Activated T-helper 17 cell treated with anti-CD3 and anti-CD28 coated beads, Interleukin-2, amount 50 U/mL, for 72 hours (primary cell): ENCODE measurements around the gene ATP6V0E2. TPM values are rescaled to one million over a fixed set of nuclear protein-coding genes. Genes with fewer than 3 reads are reported as not detected.

Source experiments
- ATAC-seq: fragments of 150-1000 bp; cut with Tn5 transposase; replicated peaks from 2 replicates; pipeline ENCODE4 v1.10.0; 2021; ENCODE audit warnings: mild to moderate bottlenecking, moderate library complexity
- H3K27ac Mint-ChIP-seq: one replicate; pipeline ENCODE4 v1.8.0; 2022; ENCODE audit warnings: mixed read lengths
- H3K27me3 Mint-ChIP-seq: one replicate; pipeline ENCODE4 v1.8.0; 2022; ENCODE audit warnings: mixed read lengths
- H3K36me3 Mint-ChIP-seq: one replicate; pipeline ENCODE4 v1.8.0; 2022; ENCODE audit warnings: low read depth, mild to moderate bottlenecking, mixed read lengths
- H3K4me1 Mint-ChIP-seq: one replicate; pipeline ENCODE4 v1.8.0; 2022; ENCODE audit warnings: mixed read lengths
- H3K4me3 Mint-ChIP-seq: one replicate; pipeline ENCODE4 v1.8.0; 2022; ENCODE audit warnings: mild to moderate bottlenecking, mixed read lengths
- H3K9me3 Mint-ChIP-seq: one replicate; pipeline ENCODE4 v1.8.0; 2022; ENCODE audit warnings: mixed read lengths
- total RNA-seq, 2 donors: library from RNA; stranded (reverse); gene quantifications; one replicate each; pipeline ENCODE4 v1.2.3, GENCODE V29; 2022

The ATP6V0E2 gene
- total RNA-seq, 2 donors from 2014 or later: 30.3 to 72.9 TPM

- Mint-ChIP-seq H3K27me3 (peaks cover 9% of the 10 kb centered on the region), H3K36me3 (no peaks in the 10 kb centered on the region), H3K4me3 (no peak overlapping the region), H3K27ac (no peak overlapping the region), H3K9me3 (no peaks in the 10 kb centered on the region), H3K4me1 (peaks cover 6% of the 10 kb centered on the region)
- no peak for ATAC-seq
Measured at GRCh38 chr7:149833495-149834130, 40.2 kb upstream of the ATP6V0E2 start.

DNA sequence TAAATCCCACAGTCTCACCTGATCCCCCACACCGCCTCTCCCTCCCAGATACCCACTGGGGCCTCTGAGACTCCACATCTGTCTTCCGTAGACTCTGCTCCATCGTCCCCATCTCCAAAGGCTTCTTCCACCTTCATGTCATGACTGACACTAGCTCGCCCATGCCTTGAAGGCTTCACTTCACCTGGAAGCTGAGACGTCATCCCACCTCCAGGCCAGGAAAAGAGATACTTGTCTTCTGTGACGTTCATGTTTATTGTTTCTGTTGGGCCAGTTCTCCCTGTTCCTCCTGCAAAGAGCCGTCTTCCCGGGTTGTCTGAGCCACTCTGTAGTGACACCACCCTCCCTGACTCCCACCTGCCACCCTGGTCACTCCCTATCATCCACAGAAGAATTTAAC lies 39.2 kb upstream of the ATP6V0E2 start:
- Mint-ChIP-seq H3K36me3 (no peaks in the 10 kb centered on the region), H3K4me3 (no peak overlapping the region), H3K4me1 (peaks cover 13% of the 10 kb centered on the region), H3K27ac (no peak overlapping the region), H3K9me3 (no peaks in the 10 kb centered on the region), H3K27me3 (peaks cover 9% of the 10 kb centered on the region)
- no peak for ATAC-seq

- Mint-ChIP-seq H3K27ac (no peak overlapping the region), H3K4me3 (no peak overlapping the region), H3K9me3 (no peaks in the 10 kb centered on the region), H3K4me1 (peaks cover 15% of the 10 kb centered on the region), H3K36me3 (no peaks in the 10 kb centered on the region), H3K27me3 (peaks cover 9% of the 10 kb centered on the region)
- no peak for ATAC-seq
Measured at GRCh38 chr7:149836434-149836833, 37.3 kb upstream of the ATP6V0E2 start.

GRCh38 chr7:149837564-149838223 lies 36.1 kb upstream of the ATP6V0E2 start:
- ATAC-seq: no peak
- H3K9me3 Mint-ChIP-seq: no peaks in the 10 kb centered on the region
- peak overlapping the region; percentile 31 for H3K27ac Mint-ChIP-seq
- no peaks in the 10 kb centered on the region for H3K36me3 Mint-ChIP-seq
- H3K4me3 Mint-ChIP-seq: peak overlapping the region; percentile 88
- H3K27me3 Mint-ChIP-seq: peaks cover 6% of the 10 kb centered on the region
- peaks cover 15% of the 10 kb centered on the region for H3K4me1 Mint-ChIP-seq

GRCh38 chr7:149838224-149838991 lies 35.4 kb upstream of the ATP6V0E2 start, which contains the start of gene ZNF862:
TSS of gene ZNF862 (plus strand) at chr7:149838375. CDS start at chr7:149838612, 237 bp downstream.
- Mint-ChIP-seq H3K4me1 (peaks cover 15% of the 10 kb centered on the region), H3K4me3 (peak within 1 kb of the TSS; percentile 88), H3K27me3 (peaks cover 3% of the 10 kb centered on the region), H3K27ac (peak within 1 kb of the TSS; percentile 77), H3K36me3 (no peaks in the 10 kb centered on the region), H3K9me3 (no peaks in the 10 kb centered on the region)
- ATAC-seq: peak; percentile 99

DNA sequence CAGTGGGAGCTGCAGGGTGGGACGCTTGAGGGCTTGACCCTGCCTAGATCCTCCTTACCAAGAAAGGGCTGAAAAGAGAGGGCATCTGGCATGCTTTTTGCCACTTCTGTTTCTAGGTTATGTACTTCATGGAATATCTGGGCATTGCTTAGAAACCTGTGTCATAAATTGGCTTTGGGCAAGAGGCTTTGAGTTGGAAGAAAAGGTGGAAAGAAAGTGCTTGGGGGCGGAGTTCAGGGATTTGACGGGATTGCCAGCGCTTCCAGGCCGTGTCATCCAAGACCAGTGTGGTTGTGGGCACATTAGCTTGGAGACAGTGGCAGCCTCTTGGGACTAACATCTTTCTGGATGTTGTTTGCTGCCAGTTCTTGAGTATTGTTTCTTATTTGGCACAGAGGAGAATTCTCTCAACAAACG lies 34.8 kb upstream of the ATP6V0E2 start:
- Mint-ChIP-seq H3K27ac (peak overlapping the region; percentile 77), H3K4me1 (peaks cover 15% of the 10 kb centered on the region), H3K27me3 (peaks cover 3% of the 10 kb centered on the region), H3K9me3 (no peaks in the 10 kb centered on the region), H3K36me3 (no peaks in the 10 kb centered on the region), H3K4me3 (peak overlapping the region; percentile 88)
- ATAC-seq: no peak

DNA sequence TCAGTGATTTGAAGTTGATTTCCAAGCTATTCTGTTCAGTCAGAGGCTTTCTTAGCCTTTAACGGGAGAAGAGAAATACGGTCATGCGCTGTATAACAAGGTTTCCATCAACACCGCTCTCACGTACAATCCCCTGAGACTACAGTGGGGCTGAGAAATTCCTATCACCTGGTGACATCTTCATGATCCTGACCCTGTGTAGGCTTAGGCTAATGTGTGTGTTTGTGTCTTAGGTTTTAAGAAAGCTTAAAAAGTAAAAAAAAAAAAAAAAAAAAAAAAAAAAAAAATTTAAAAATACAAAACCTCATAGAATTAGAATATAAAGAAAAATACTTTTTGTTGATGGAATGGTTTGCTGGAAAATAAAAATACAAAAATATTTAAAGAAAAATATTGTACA lies 33.8 kb upstream of the ATP6V0E2 start:
- Mint-ChIP-seq H3K27ac (no peak overlapping the region), H3K4me3 (peak overlapping the region; percentile 88), H3K36me3 (peaks cover under 1% of the 10 kb centered on the region), H3K27me3 (no peaks in the 10 kb centered on the region), H3K9me3 (no peaks in the 10 kb centered on the region), H3K4me1 (peaks cover 15% of the 10 kb centered on the region)
- no peak for ATAC-seq

DNA sequence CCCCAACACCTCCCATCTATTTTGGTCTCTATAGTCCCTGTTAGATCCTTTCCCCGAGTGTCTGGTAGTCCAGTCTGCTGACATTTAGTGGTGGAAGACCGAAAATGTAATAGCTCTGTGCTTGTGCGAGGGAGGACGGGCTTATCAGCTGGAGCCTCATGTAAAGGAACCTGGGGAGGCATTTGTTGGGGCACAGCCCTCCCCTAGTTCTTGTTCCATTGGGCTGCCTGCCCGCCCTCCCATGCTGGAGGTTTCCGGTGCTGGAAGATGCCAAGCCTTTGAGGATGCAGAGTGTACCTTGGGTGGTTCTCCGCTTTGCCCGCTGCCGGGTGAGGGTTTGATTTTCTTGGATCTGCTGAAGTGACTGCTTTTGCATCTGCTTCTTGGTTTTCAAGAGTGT lies 30.2 kb upstream of the ATP6V0E2 start:
- Mint-ChIP-seq H3K4me1 (peaks cover 10% of the 10 kb centered on the region), H3K27me3 (no peaks in the 10 kb centered on the region), H3K4me3 (no peak overlapping the region), H3K9me3 (no peaks in the 10 kb centered on the region), H3K27ac (no peak overlapping the region), H3K36me3 (peaks cover 24% of the 10 kb centered on the region)
- ATAC-seq: no peak

DNA sequence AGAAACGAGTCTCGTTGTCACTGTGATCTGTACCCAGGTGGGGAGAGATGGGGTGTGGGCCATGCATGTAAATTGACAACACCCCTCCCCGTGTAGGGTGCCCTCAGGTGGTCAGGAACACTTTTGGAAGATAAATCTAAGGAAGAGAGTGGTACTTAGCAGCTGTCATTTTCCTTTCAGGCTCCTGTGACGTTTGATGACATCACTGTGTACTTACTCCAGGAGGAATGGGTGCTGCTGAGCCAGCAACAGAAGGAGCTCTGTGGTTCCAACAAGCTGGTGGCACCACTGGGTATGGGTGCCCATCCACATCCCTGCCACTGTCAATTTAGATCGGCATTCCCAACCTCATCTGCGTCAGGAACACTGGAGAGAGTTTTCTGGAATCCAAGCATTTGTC lies 29.3 kb upstream of the ATP6V0E2 start:
- no peaks in the 10 kb centered on the region for H3K9me3 Mint-ChIP-seq
- H3K36me3 Mint-ChIP-seq: peaks cover 33% of the 10 kb centered on the region
- H3K4me1 Mint-ChIP-seq: peaks cover 4% of the 10 kb centered on the region
- no peaks in the 10 kb centered on the region for H3K27me3 Mint-ChIP-seq
- no peak for ATAC-seq
- no peak overlapping the region for H3K4me3 Mint-ChIP-seq
- H3K27ac Mint-ChIP-seq: no peak overlapping the region

- no peak overlapping the region for H3K27ac Mint-ChIP-seq
- no peak overlapping the region for H3K4me3 Mint-ChIP-seq
- no peaks in the 10 kb centered on the region for H3K9me3 Mint-ChIP-seq
- no peaks in the 10 kb centered on the region for H3K27me3 Mint-ChIP-seq
- no peak for ATAC-seq
- no peaks in the 10 kb centered on the region for H3K4me1 Mint-ChIP-seq
- peaks cover 33% of the 10 kb centered on the region for H3K36me3 Mint-ChIP-seq
Measured at GRCh38 chr7:149845257-149845980, 28.4 kb upstream of the ATP6V0E2 start.

- Mint-ChIP-seq H3K27me3 (no peaks in the 10 kb centered on the region), H3K36me3 (peaks cover 33% of the 10 kb centered on the region), H3K9me3 (no peaks in the 10 kb centered on the region), H3K4me1 (no peaks in the 10 kb centered on the region), H3K4me3 (no peak overlapping the region), H3K27ac (no peak overlapping the region)
- no peak for ATAC-seq
Measured at GRCh38 chr7:149846021-149846420, 27.7 kb upstream of the ATP6V0E2 start.

DNA sequence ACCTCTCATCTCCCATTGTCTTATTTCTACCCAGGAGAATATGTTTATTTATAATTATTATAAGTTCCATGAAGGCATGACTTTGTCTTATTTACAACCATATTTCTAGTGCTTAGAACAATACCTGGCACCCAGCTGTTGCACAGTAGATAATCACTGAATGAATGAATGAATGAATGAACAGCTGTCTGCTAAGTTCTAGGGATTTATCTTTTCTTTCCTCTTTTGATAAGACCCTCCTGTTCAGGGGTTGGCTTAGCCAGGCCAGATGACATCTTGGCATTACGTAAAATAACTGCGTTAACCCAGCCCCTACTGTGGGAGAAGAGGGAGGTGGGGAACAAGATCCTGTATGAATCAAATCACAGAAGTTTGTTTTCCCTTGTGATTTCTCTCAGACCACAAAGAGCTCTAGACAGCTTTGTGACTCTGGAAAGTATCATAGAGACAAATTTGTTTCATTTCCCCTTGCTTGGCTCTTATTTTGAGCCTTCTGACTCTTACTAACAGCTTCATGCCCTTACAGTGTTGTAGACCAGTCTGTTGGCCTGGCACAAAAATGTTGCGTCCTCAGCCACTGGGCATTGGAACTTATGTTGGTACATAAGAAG lies 27.2 kb upstream of the ATP6V0E2 start:
- H3K27me3 Mint-ChIP-seq: no peaks in the 10 kb centered on the region
- H3K27ac Mint-ChIP-seq: no peak overlapping the region
- peaks cover 33% of the 10 kb centered on the region for H3K36me3 Mint-ChIP-seq
- H3K4me3 Mint-ChIP-seq: no peak overlapping the region
- H3K4me1 Mint-ChIP-seq: no peaks in the 10 kb centered on the region
- ATAC-seq: no peak
- H3K9me3 Mint-ChIP-seq: no peaks in the 10 kb centered on the region

- no peaks in the 10 kb centered on the region for H3K27me3 Mint-ChIP-seq
- H3K4me1 Mint-ChIP-seq: peaks cover 4% of the 10 kb centered on the region
- H3K36me3 Mint-ChIP-seq: peaks cover 42% of the 10 kb centered on the region
- no peak overlapping the region for H3K4me3 Mint-ChIP-seq
- H3K27ac Mint-ChIP-seq: no peak overlapping the region
- no peaks in the 10 kb centered on the region for H3K9me3 Mint-ChIP-seq
- ATAC-seq: no peak
Measured at GRCh38 chr7:149849174-149849573, 24.6 kb upstream of the ATP6V0E2 start.

- H3K36me3 Mint-ChIP-seq: peaks cover 40% of the 10 kb centered on the region
- no peak overlapping the region for H3K27ac Mint-ChIP-seq
- no peaks in the 10 kb centered on the region for H3K9me3 Mint-ChIP-seq
- H3K27me3 Mint-ChIP-seq: no peaks in the 10 kb centered on the region
- peaks cover 6% of the 10 kb centered on the region for H3K4me1 Mint-ChIP-seq
- no peak overlapping the region for H3K4me3 Mint-ChIP-seq
- no peak for ATAC-seq
Measured at GRCh38 chr7:149850007-149850594, 23.7 kb upstream of the ATP6V0E2 start.
